Choroid plexus epithelial cell (primary cell): ENCODE measurements around the gene TCEA3.

Experiments
- DNase-seq: peaks from one replicate; pipeline ENCODE4 v3.0.0-alpha.2; 2010; ENCODE audit warnings: low read depth
- H3K4me3 ChIP-seq: 2 replicates; pipeline ENCODE4 v1.5.1; 2011; ENCODE audit warnings: low read depth, mild to moderate bottlenecking, control low read depth, low read length, moderate library complexity
- CTCF ChIP-seq: conservative IDR thresholded peaks from 2 replicates; pipeline ENCODE4 v1.5.1; 2011; ENCODE audit warnings: low read depth, mild to moderate bottlenecking, control low read depth, inconsistent platforms, low read length, moderate library complexity

TCEA3 gene

DNA sequence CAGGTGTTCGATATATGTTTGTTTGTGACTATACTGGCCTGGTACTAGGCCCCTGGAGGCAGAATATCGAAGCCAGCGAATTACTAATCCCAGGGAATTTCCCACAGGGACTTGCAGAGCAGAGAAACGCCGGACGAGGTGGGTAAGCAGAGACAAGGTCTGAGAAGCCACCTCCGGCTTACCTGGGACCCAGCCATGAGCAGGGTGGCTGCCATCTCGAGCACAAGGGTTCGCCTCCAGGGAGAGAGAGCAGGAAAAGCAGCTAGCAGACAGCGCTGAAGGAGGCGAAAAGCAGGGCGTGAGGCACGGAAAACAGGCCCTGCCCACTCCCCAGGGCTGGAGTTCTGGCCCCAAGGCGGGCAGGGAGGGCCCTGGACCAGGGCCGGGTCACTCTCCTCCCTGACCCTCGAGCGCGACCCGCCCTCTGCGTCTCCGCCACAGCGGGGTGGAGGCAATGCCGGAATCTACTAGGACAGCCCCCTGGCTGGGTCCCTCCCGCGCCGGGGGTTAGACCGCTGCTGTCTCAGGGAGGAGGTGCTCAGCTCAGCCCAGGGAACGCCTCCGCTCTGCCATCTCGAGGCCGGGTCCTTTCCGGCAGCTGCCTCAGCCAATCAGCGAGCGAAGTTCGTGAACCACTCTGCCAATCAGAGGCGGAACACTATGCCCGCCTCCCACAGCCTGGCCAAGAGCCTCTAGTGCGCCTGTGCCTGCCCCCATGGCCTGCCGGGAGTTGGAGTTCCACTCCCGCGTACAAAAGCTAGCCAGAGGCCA, 56.6 kb downstream of the TCEA3 start:
- peak overlapping the region; percentile 98 for H3K4me3 ChIP-seq
- TF ChIP-seq CTCF: no peak
- DNase-seq: peak; percentile 100

DNA sequence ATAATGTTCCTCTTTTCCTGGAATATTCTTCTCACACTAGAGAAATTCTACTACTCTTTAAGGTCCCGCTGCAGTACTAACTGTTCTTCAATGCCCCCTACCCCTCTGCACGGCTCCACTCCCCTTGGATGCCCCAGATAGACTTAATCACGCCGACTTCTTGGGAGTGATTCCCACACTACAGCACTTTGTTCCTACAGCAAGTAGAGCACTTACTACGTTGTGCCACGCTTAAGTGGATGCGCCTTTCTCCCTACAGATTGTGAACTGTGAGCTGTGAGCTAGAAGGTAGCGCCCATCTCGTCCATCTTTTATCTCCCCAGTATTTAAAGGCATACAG, 57.1 kb downstream of the TCEA3 start:
- H3K4me3 ChIP-seq: peak overlapping the region; percentile 98
- TF ChIP-seq CTCF: no peak
- DNase-seq: no peak

GRCh38 chr1:23366598-23366997, 58.0 kb downstream of the TCEA3 start:
- no peak for TF ChIP-seq CTCF
- DNase-seq: no peak
- H3K4me3 ChIP-seq: peak overlapping the region; percentile 7

DNA sequence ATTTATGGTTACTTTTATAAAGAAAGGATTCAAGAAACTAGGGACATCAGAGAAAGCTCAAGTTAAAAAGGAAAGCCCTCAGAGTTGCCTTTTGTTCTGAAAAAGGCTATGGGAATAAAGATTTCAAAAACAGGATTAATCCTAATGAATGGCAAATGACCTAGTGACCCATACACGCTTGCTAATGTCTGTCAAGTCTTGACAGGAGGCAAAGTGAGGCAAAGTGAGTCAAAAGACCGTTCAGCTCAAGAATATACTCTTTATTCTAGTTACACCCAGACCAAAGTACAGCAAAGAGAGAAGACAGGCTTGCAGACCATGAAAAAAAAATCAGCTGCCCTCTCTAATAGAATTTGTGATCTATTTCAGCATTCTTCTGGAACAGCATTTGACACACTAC, 58.4 kb downstream of the TCEA3 start:
- TF ChIP-seq CTCF: no peak
- no peak for DNase-seq
- H3K4me3 ChIP-seq: no peak overlapping the region

GRCh38 chr1:23362218-23362713, 62.3 kb downstream of the TCEA3 start:
- TF ChIP-seq CTCF: no peak
- no peak for DNase-seq
- H3K4me3 ChIP-seq: no peak overlapping the region

DNA sequence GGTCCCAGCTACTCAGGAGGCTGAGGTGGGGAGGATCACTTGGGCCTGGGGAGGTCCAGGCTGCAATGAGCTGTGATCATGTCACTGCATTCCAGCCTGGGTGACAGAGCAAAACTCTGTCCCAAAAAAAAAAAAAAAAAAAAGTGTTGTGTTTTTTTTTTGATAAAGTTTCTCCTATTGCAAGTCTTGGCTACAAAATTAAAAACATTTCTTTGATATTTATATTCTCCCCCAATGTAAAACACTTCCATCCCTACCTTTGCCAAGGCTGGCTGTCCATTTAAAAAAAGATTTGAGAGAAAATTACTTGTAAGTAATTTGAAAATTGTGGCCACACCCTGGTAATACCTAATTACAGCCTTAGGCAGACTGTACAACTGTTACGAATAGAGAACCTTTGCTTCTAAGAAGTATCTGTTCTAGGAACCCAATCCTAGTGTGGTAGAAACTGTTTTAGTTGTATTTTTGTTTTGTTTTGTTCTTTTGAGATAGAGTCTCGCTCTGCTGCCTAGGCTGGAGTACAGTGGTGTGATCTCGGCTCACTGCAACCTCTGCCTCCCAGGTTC, 66.2 kb downstream of the TCEA3 start:
- DNase-seq: no peak
- no peak for TF ChIP-seq CTCF
- no peak overlapping the region for H3K4me3 ChIP-seq
